Smooth muscle cell (in vitro differentiated cells): ENCODE measurements around the gene SYT8. TPM values are rescaled to one million over a fixed set of nuclear protein-coding genes. Genes with fewer than 3 reads are reported as not detected.

Experiments used
- DNase-seq: peaks from one replicate; lab custom pipeline; 2025; ENCODE audit not compliant: unreplicated experiment; lab: John Stamatoyannopoulos, UW
- H2AFZ ChIP-seq: fragments of 200-600 bp; sonication (generic); 2 replicates; pipeline ENCODE4 v1.6.0; 2016; ENCODE audit warnings: antibody characterized with exemption, low read depth, mild to moderate bottlenecking
- H3F3A ChIP-seq: fragments of 200-600 bp; sonication (generic); 2 replicates; pipeline ENCODE4 v1.6.0; 2017; ENCODE audit warnings: antibody characterized with exemption, low read depth
- H3K27ac ChIP-seq: fragments of 200-600 bp; sonication (generic); 2 replicates; pipeline ENCODE4 v1.5.1; 2016; ENCODE audit warnings: low read depth, mild to moderate bottlenecking
- H3K27me3 ChIP-seq: fragments of 200-600 bp; sonication (generic); 2 replicates; pipeline ENCODE4 v1.6.1; 2016; ENCODE audit warnings: low read depth, mild to moderate bottlenecking
- H3K36me3 ChIP-seq: fragments of 200-600 bp; sonication (generic); 2 replicates; pipeline ENCODE4 v1.5.1; 2016; ENCODE audit warnings: low read depth
- H3K4me1 ChIP-seq: fragments of 200-600 bp; sonication (generic); 2 replicates; pipeline ENCODE4 v1.5.1; 2016; ENCODE audit warnings: low read depth
- H3K4me2 ChIP-seq: fragments of 200-600 bp; sonication (generic); 2 replicates; pipeline ENCODE4 v1.6.0; 2016; ENCODE audit warnings: mild to moderate bottlenecking
- H3K4me3 ChIP-seq: fragments of 200-600 bp; sonication (generic); 2 replicates; pipeline ENCODE4 v1.5.1; 2016; ENCODE audit warnings: mild to moderate bottlenecking
- H3K79me2 ChIP-seq: fragments of 200-600 bp; sonication (generic); 2 replicates; pipeline ENCODE4 v1.6.0; 2016; ENCODE audit warnings: low read depth, mild to moderate bottlenecking
- H3K9ac ChIP-seq: fragments of 200-600 bp; sonication (generic); 2 replicates; pipeline ENCODE4 v1.6.0; 2016; ENCODE audit warnings: low read depth
- H3K9me3 ChIP-seq: fragments of 200-600 bp; sonication (generic); replicated peaks from 2 replicates; pipeline ENCODE4 v1.5.1; 2016; ENCODE audit warnings: low read depth
- H4K20me1 ChIP-seq: fragments of 200-600 bp; sonication (generic); 2 replicates; pipeline ENCODE4 v1.6.0; 2016; ENCODE audit warnings: low read depth
- WGBS: methylation state at CpG from one replicate; pipeline ENCODE4 v1.1.7; 2016; ENCODE audit warnings: low lambda C conversion rate; 5-methylcytosine and 5-hydroxymethylcytosine counted together
- polyA plus RNA-seq: library from polyadenylated mRNA; unstranded; fragments of >200 nt; fragmentation: Nextera tagmentation; extraction: Ambion mirVana; gene quantifications from 2 replicates; pipeline ENCODE4 v1.2.1, GENCODE V29; 2016
- total RNA-seq: library from RNA; depleted of rRNA; stranded (reverse); fragments of >200 nt; gene quantifications from 2 replicates; pipeline ENCODE4 v1.2.3, GENCODE V29; 2014
- TF ChIP-seq, protein P1 (sequence below): fragments of 200-600 bp; sonication (generic); IDR thresholded peaks from 2 replicates; pipeline ENCODE4 v1.5.1; 2017; ENCODE audit warnings: borderline replicate concordance, mild to moderate bottlenecking, antibody characterized with exemption; ENCODE audit not compliant: insufficient read depth, poor library complexity, severe bottlenecking

SYT8 gene
- total and polyA plus RNA-seq, 2 experiments from 2014 or later, result 0.13 to 2.0 TPM

DNA sequence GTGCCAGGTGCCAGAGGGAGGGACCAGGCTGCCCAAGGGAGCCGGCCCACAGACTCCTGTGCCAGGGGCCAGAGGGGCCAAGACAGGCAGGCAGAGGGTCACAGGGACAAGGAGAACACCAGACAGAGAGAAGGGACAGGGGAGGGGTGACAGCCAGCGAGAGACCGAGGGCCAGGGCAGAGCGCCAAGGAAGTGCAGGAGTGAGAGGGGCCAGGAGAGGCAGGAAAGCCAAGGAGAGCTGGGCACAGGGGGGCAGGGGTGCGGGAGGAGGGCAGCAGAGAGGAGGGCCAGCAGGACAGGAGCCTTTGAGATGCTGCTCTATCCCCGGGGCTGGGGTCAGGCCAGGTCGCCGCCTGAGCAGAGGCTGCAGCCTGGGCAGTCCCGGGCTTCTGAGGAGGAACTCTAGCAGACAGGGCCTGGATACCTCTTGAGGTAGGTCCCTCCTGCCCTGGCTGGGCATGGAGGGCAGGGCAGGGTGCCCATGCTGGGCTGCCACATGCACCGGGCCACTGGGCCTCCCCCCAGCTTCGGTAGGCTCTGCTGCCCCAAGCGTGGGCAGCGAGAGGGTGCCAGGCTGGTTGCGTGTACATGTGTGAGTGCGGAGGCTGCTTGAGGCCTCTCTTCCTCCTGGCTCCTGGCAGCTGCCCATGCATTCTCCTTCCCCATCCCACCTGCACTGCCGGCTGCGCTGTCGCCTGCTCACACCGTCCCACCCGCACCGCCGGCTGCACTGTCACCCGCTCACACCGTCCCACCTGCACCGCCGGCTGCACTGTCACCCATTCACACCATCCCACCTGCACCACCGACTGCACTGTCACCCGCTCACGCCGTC is 30.3 kb downstream of the SYT8 start:
- Histone ChIP-seq H3K4me3 (no peak overlapping the region), H3K9me3 (no peaks in the 10 kb centered on the region), H3K36me3 (no peaks in the 10 kb centered on the region), H4K20me1 (no peaks in the 10 kb centered on the region), H3K4me1 (peaks cover 10% of the 10 kb centered on the region), H3K79me2 (no peaks in the 10 kb centered on the region), H3K27ac (no peak overlapping the region), H3K9ac (no peak overlapping the region), H2AFZ (no peak overlapping the region), H3K4me2 (peak overlapping the region; percentile 57), H3F3A (no peaks in the 10 kb centered on the region), H3K27me3 (no peaks in the 10 kb centered on the region)
- TF ChIP-seq, protein P1, sequence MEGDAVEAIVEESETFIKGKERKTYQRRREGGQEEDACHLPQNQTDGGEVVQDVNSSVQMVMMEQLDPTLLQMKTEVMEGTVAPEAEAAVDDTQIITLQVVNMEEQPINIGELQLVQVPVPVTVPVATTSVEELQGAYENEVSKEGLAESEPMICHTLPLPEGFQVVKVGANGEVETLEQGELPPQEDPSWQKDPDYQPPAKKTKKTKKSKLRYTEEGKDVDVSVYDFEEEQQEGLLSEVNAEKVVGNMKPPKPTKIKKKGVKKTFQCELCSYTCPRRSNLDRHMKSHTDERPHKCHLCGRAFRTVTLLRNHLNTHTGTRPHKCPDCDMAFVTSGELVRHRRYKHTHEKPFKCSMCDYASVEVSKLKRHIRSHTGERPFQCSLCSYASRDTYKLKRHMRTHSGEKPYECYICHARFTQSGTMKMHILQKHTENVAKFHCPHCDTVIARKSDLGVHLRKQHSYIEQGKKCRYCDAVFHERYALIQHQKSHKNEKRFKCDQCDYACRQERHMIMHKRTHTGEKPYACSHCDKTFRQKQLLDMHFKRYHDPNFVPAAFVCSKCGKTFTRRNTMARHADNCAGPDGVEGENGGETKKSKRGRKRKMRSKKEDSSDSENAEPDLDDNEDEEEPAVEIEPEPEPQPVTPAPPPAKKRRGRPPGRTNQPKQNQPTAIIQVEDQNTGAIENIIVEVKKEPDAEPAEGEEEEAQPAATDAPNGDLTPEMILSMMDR, result no peak
- DNase-seq, result no peak
- WGBS, result 91% methylated on average over 21 of the region's 30 CpGs

DNA sequence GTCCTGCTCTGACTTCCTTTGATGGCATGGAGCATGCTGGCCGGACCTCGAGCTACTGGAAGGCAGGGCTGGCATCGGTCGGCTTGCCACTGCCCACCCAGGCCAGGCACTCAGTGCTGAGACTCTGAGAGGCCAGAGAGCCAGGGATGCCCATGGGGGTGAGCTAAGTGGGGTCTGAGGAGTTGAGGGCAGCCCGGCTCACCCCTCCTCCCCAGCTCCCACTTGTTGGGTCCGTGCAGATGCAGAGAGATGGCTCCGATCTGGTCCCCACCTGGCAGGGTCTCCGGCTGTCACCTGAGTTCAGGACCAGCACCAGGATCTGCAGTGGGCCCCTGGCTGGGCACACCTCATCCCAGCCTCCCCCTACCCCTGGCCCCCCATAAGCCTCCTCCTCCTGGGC is 31.4 kb downstream of the SYT8 start:
- TF ChIP-seq, protein P1, result no peak
- H3K27me3 ChIP-seq, result no peaks in the 10 kb centered on the region

DNA sequence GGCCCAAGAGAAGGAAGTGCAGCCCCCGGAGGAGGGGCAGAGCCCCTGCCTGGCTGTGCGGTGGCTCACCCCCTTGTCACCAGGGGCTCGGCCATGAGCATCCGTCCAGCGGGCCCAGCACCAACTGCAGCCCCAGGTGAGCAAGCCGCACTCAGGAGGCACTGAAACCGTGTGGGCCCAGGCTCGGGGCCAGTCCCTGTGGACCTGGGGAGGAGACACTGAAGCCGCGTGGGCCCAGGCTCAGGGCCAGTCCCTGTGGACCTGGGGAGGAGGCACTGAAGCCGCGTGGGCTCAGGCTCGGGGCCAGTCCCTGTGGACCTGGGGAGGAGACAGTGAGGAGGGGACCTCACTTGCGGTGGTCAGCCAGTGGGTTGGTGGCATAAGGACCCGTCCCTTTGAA is 32.0 kb downstream of the SYT8 start:
- H3K4me2 ChIP-seq, result no peak overlapping the region
- H4K20me1 ChIP-seq, result no peaks in the 10 kb centered on the region
- H3K9ac ChIP-seq, result no peak overlapping the region
- TF ChIP-seq, protein P1, result no peak
- H3K36me3 ChIP-seq, result no peaks in the 10 kb centered on the region
- H3K79me2 ChIP-seq, result no peaks in the 10 kb centered on the region
- no peaks in the 10 kb centered on the region for H3K9me3 ChIP-seq
- H3K27me3 ChIP-seq, result no peaks in the 10 kb centered on the region
- no peak overlapping the region for H3K27ac ChIP-seq
- peaks cover 10% of the 10 kb centered on the region for H3K4me1 ChIP-seq
- no peak for DNase-seq
- no peak overlapping the region for H2AFZ ChIP-seq
- no peaks in the 10 kb centered on the region for H3F3A ChIP-seq
- WGBS, result 95% methylated on average over 14 of the region's 15 CpGs
- H3K4me3 ChIP-seq, result no peak overlapping the region

More for the DNA sequence above, 31.4 kb downstream of the SYT8 start:
- no peak for DNase-seq
- Histone ChIP-seq H3K4me3 (no peak overlapping the region), H3F3A (no peaks in the 10 kb centered on the region), H3K9ac (no peak overlapping the region), H3K36me3 (no peaks in the 10 kb centered on the region), H3K79me2 (no peaks in the 10 kb centered on the region), H3K4me2 (no peak overlapping the region), H3K4me1 (peaks cover 10% of the 10 kb centered on the region), H3K9me3 (no peaks in the 10 kb centered on the region), H4K20me1 (no peaks in the 10 kb centered on the region), H3K27ac (no peak overlapping the region), H2AFZ (no peak overlapping the region)
- WGBS, result 85% methylated on average over 8 of the region's 8 CpGs

DNA sequence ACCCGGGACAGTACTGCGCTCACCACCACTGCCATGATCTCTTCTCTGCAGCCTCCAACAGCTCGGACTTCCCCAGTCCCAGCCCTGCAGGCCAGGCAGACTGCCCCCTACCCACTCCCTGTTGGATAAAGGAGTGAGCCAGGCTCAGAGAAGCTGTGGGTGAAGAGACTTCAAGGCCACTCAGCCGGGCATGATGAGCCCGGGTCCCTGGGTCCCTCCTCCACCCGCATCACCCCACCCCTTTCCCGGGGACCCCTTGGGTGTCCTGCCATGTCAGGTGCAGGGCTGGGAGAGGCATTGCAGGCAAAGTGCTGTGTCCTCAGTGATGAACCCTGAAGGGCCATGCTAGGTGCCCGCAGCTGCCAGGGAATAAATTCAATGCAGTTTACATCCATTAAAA is 32.6 kb downstream of the SYT8 start:
- Histone ChIP-seq H2AFZ (no peak overlapping the region), H3K9me3 (no peaks in the 10 kb centered on the region), H3F3A (no peaks in the 10 kb centered on the region), H3K4me2 (no peak overlapping the region), H3K27ac (no peak overlapping the region), H3K27me3 (no peaks in the 10 kb centered on the region), H3K79me2 (no peaks in the 10 kb centered on the region), H3K36me3 (no peaks in the 10 kb centered on the region), H3K4me3 (no peak overlapping the region), H4K20me1 (no peaks in the 10 kb centered on the region), H3K9ac (no peak overlapping the region), H3K4me1 (peaks cover 10% of the 10 kb centered on the region)
- WGBS, result 88% methylated on average over 8 of the region's 8 CpGs
- DNase-seq, result no peak
- TF ChIP-seq, protein P1, result no peak
